T-helper 2 cell treated with Interferon-gamma antibody and Interleukin-4, amounts not matched to agents 5 μg/mL and 100 μg/mL, for 36 hours (primary cell): Measurements from ENCODE around the gene PDCD1LG2.
"Not testable (repeated sequence)": the region's sequence is repeated elsewhere in the genome, so short reads cannot be mapped to it uniquely, and the experiment has no call there.

ENCODE experiments used
- DNase-seq: peaks from one replicate; pipeline ENCODE4 v3.0.0; 2021; ENCODE audit warnings: low spot score
- H3K27ac Mint-ChIP-seq: one replicate; pipeline ENCODE4 v1.8.0; 2021; ENCODE audit warnings: mild to moderate bottlenecking, mixed read lengths
- H3K27me3 Mint-ChIP-seq: one replicate; pipeline ENCODE4 v1.8.0; 2021; ENCODE audit warnings: low read depth, mixed read lengths
- H3K36me3 Mint-ChIP-seq: one replicate; pipeline ENCODE4 v1.8.0; 2021; ENCODE audit warnings: low read depth, mixed read lengths
- H3K4me1 Mint-ChIP-seq: one replicate; pipeline ENCODE4 v1.8.0; 2021; ENCODE audit warnings: low read depth, mixed read lengths
- H3K4me3 Mint-ChIP-seq: one replicate; pipeline ENCODE4 v1.8.0; 2022; ENCODE audit warnings: mild to moderate bottlenecking, moderate library complexity, mixed read lengths
- H3K9me3 Mint-ChIP-seq: one replicate; pipeline ENCODE4 v1.8.0; 2021; ENCODE audit warnings: mixed read lengths

The PDCD1LG2 gene

GRCh38 chr9:5485378-5486085 is 24.8 kb upstream of the PDCD1LG2 start:
- Mint-ChIP-seq H3K36me3 (no peaks in the 10 kb centered on the region), H3K27me3 (no peaks in the 10 kb centered on the region), H3K4me1 (peaks cover 9% of the 10 kb centered on the region), H3K27ac (no peak overlapping the region), H3K4me3 (no peak overlapping the region), H3K9me3 (no peaks in the 10 kb centered on the region)
- no peak for DNase-seq

GRCh38 chr9:5486988-5487387 is 23.3 kb upstream of the PDCD1LG2 start:
- DNase-seq = no peak
- peaks cover 9% of the 10 kb centered on the region for H3K4me1 Mint-ChIP-seq
- no peaks in the 10 kb centered on the region for H3K27me3 Mint-ChIP-seq
- no peak overlapping the region for H3K4me3 Mint-ChIP-seq
- no peaks in the 10 kb centered on the region for H3K9me3 Mint-ChIP-seq
- no peaks in the 10 kb centered on the region for H3K36me3 Mint-ChIP-seq
- H3K27ac Mint-ChIP-seq = no peak overlapping the region

- Mint-ChIP-seq H3K4me1 (peaks cover 15% of the 10 kb centered on the region), H3K36me3 (no peaks in the 10 kb centered on the region), H3K27me3 (no peaks in the 10 kb centered on the region), H3K27ac (no peak overlapping the region), H3K4me3 (no peak overlapping the region), H3K9me3 (peaks cover 1% of the 10 kb centered on the region)
- DNase-seq = no peak
These were observed 21.9 kb upstream of the PDCD1LG2 start for GRCh38 chr9:5488221-5489008.

- Mint-ChIP-seq H3K36me3 (peaks cover 2% of the 10 kb centered on the region), H3K27ac (no peak overlapping the region), H3K27me3 (no peaks in the 10 kb centered on the region), H3K4me3 (no peak overlapping the region), H3K4me1 (peaks cover 23% of the 10 kb centered on the region), H3K9me3 (peaks cover 7% of the 10 kb centered on the region)
- no peak for DNase-seq
These were observed 20.5 kb upstream of the PDCD1LG2 start for GRCh38 chr9:5489630-5490490.

GRCh38 chr9:5492965-5493678 is 17.2 kb upstream of the PDCD1LG2 start:
- peak overlapping the region; percentile 33 for H3K4me3 Mint-ChIP-seq

GRCh38 chr9:5493679-5494511 is 16.4 kb upstream of the PDCD1LG2 start:
- Mint-ChIP-seq H3K9me3 (peaks cover 7% of the 10 kb centered on the region), H3K4me1 (peaks cover 22% of the 10 kb centered on the region), H3K27ac (peak overlapping the region; percentile 79), H3K4me3 (peak overlapping the region; percentile 33), H3K27me3 (no peaks in the 10 kb centered on the region), H3K36me3 (peaks cover 2% of the 10 kb centered on the region)
- peak; percentile 36 for DNase-seq

More at GRCh38 chr9:5492965-5493678, 17.2 kb upstream of the PDCD1LG2 start:
- H3K27me3 Mint-ChIP-seq = no peaks in the 10 kb centered on the region
- H3K36me3 Mint-ChIP-seq = peaks cover 2% of the 10 kb centered on the region
- H3K4me1 Mint-ChIP-seq = peaks cover 23% of the 10 kb centered on the region
- peak overlapping the region; percentile 73 for H3K27ac Mint-ChIP-seq
- DNase-seq = no peak
- peaks cover 7% of the 10 kb centered on the region for H3K9me3 Mint-ChIP-seq

- H3K4me1 Mint-ChIP-seq = peaks cover 16% of the 10 kb centered on the region
- not testable (repeated sequence) for DNase-seq, H3K27me3 Mint-ChIP-seq, H3K4me3 Mint-ChIP-seq, H3K27ac Mint-ChIP-seq, H3K36me3 Mint-ChIP-seq, H3K9me3 Mint-ChIP-seq
These were observed 15.6 kb upstream of the PDCD1LG2 start for GRCh38 chr9:5494765-5495164.

- peaks cover 2% of the 10 kb centered on the region for H3K36me3 Mint-ChIP-seq
- H3K27me3 Mint-ChIP-seq = no peaks in the 10 kb centered on the region
- H3K4me3 Mint-ChIP-seq = no peak overlapping the region
- H3K9me3 Mint-ChIP-seq = peaks cover 13% of the 10 kb centered on the region
- no peak overlapping the region for H3K27ac Mint-ChIP-seq
- no peak for DNase-seq
- H3K4me1 Mint-ChIP-seq = peaks cover 2% of the 10 kb centered on the region
These were observed 11.2 kb upstream of the PDCD1LG2 start for GRCh38 chr9:5499157-5499556.

- no peak overlapping the region for H3K4me3 Mint-ChIP-seq
- peaks cover 5% of the 10 kb centered on the region for H3K36me3 Mint-ChIP-seq
- no peaks in the 10 kb centered on the region for H3K4me1 Mint-ChIP-seq
- H3K9me3 Mint-ChIP-seq = peaks cover 18% of the 10 kb centered on the region
- no peak overlapping the region for H3K27ac Mint-ChIP-seq
- DNase-seq = no peak
- no peaks in the 10 kb centered on the region for H3K27me3 Mint-ChIP-seq
These were observed 10.4 kb upstream of the PDCD1LG2 start for GRCh38 chr9:5499889-5500398.

GRCh38 chr9:5500441-5501235 is 9.7 kb upstream of the PDCD1LG2 start:
- Mint-ChIP-seq H3K36me3 (peaks cover 10% of the 10 kb centered on the region), H3K27me3 (no peaks in the 10 kb centered on the region), H3K9me3 (peaks cover 25% of the 10 kb centered on the region), H3K4me1 (no peaks in the 10 kb centered on the region), H3K4me3 (no peak overlapping the region), H3K27ac (no peak overlapping the region)
- DNase-seq = no peak

- peaks cover 27% of the 10 kb centered on the region for H3K9me3 Mint-ChIP-seq
- no peak overlapping the region for H3K4me3 Mint-ChIP-seq
- H3K27me3 Mint-ChIP-seq = no peaks in the 10 kb centered on the region
- DNase-seq = no peak
- H3K36me3 Mint-ChIP-seq = peaks cover 10% of the 10 kb centered on the region
- H3K4me1 Mint-ChIP-seq = no peaks in the 10 kb centered on the region
- H3K27ac Mint-ChIP-seq = no peak overlapping the region
These were observed 7.8 kb upstream of the PDCD1LG2 start for GRCh38 chr9:5502553-5502952.

- Mint-ChIP-seq H3K9me3 (peaks cover 12% of the 10 kb centered on the region), H3K4me3 (peak overlapping the region; percentile 86), H3K36me3 (peaks cover 12% of the 10 kb centered on the region), H3K4me1 (peaks cover 53% of the 10 kb centered on the region), H3K27me3 (no peaks in the 10 kb centered on the region), H3K27ac (peak overlapping the region; percentile 97)
- DNase-seq = no peak
These were observed 758 bp upstream of the PDCD1LG2 start for GRCh38 chr9:5509573-5509972.
